Duodenal mucosa (tissue), 2 donors: ENCODE measurements around the gene METAP1D.

Experiments used
- H3K27ac ChIP-seq: one replicate; pipeline ENCODE4 v1.7.0; 2013; ENCODE audit warnings: low read depth, low read length
- H3K27me3 ChIP-seq, 2 donors: one replicate each; pipeline ENCODE4 v1.7.0; 2013; ENCODE audit warnings: low read length in 2 of 2, control low read depth in 1 of 2; ENCODE audit not compliant: insufficient read depth in 2 of 2, control insufficient read depth in 1 of 2
- H3K36me3 ChIP-seq, 2 donors: one replicate each; pipeline ENCODE4 v1.7.0; 2013; ENCODE audit warnings: low read length in 2 of 2, control low read depth in 1 of 2; ENCODE audit not compliant: insufficient read depth in 2 of 2, control insufficient read depth in 1 of 2
- H3K4me1 ChIP-seq, 2 donors: one replicate each; pipeline ENCODE4 v1.7.0; 2013; ENCODE audit warnings: low read length in 2 of 2, control low read depth in 1 of 2; ENCODE audit not compliant: insufficient read depth in 2 of 2, control insufficient read depth in 1 of 2
- H3K4me3 ChIP-seq, 2 donors: one replicate each; pipeline ENCODE4 v1.7.0; 2013; ENCODE audit warnings: low read length in 2 of 2, low read depth in 1 of 2
- H3K9ac ChIP-seq, 2 donors: one replicate each; pipeline ENCODE4 v1.7.0; 2013; ENCODE audit warnings: low read length in 2 of 2, low read depth in 1 of 2
- H3K9me3 ChIP-seq, 2 donors: one replicate each; pipeline ENCODE4 v1.7.0; 2013; ENCODE audit warnings: low read length in 2 of 2, control low read depth in 1 of 2; ENCODE audit not compliant: control insufficient read depth in 1 of 2

The METAP1D gene

GRCh38 chr2:172013396-172013795 is 13.6 kb downstream of the METAP1D start:
- Histone ChIP-seq H3K9me3 (no peaks in the 10 kb centered on the region), H3K4me1 (no peaks in the 10 kb centered on the region), H3K4me3 (no peak overlapping the region), H3K9ac (no peak overlapping the region), H3K27ac (no peak overlapping the region), H3K27me3 (no peaks in the 10 kb centered on the region), H3K36me3 (no peaks in the 10 kb centered on the region)

- H3K36me3 ChIP-seq, result no peaks in the 10 kb centered on the region
- H3K9me3 ChIP-seq, result no peaks in the 10 kb centered on the region
- H3K27ac ChIP-seq, result no peak overlapping the region
- no peaks in the 10 kb centered on the region for H3K27me3 ChIP-seq
- H3K4me1 ChIP-seq, result peaks cover 0 to 8% of the 10 kb centered on the region in 2 donors
- H3K9ac ChIP-seq, result no peak overlapping the region
- H3K4me3 ChIP-seq, result no peak overlapping the region
These were observed 21.6 kb downstream of the METAP1D start for GRCh38 chr2:172021074-172021931.

GRCh38 chr2:172021955-172022354 is 22.2 kb downstream of the METAP1D start:
- no peaks in the 10 kb centered on the region for H3K36me3 ChIP-seq
- no peaks in the 10 kb centered on the region for H3K27me3 ChIP-seq
- no peaks in the 10 kb centered on the region for H3K9me3 ChIP-seq
- H3K27ac ChIP-seq, result no peak overlapping the region
- H3K4me3 ChIP-seq, result no peak overlapping the region
- H3K4me1 ChIP-seq, result peaks cover 0 to 8% of the 10 kb centered on the region in 2 donors
- H3K9ac ChIP-seq, result no peak overlapping the region

- no peaks in the 10 kb centered on the region for H3K4me1 ChIP-seq
- H3K4me3 ChIP-seq, result no peak overlapping the region
- H3K9me3 ChIP-seq, result no peaks in the 10 kb centered on the region
- no peaks in the 10 kb centered on the region for H3K27me3 ChIP-seq
- H3K9ac ChIP-seq, result no peak overlapping the region
- H3K27ac ChIP-seq, result no peak overlapping the region
- no peaks in the 10 kb centered on the region for H3K36me3 ChIP-seq
These were observed 31.8 kb downstream of the METAP1D start for GRCh38 chr2:172031536-172031935.

GRCh38 chr2:172038121-172038520 is 38.4 kb downstream of the METAP1D start:
- Histone ChIP-seq H3K9ac (no peak overlapping the region), H3K9me3 (no peaks in the 10 kb centered on the region), H3K36me3 (no peaks in the 10 kb centered on the region), H3K4me1 (no peaks in the 10 kb centered on the region), H3K4me3 (no peak overlapping the region), H3K27ac (no peak overlapping the region), H3K27me3 (no peaks in the 10 kb centered on the region)

- H3K4me1 ChIP-seq, result no peaks in the 10 kb centered on the region
These were observed 38.9 kb downstream of the METAP1D start for GRCh38 chr2:172038604-172039003.

GRCh38 chr2:172039011-172039704 is 39.4 kb downstream of the METAP1D start:
- Histone ChIP-seq H3K9me3 (no peaks in the 10 kb centered on the region), H3K4me1 (no peaks in the 10 kb centered on the region), H3K27ac (no peak overlapping the region), H3K27me3 (no peaks in the 10 kb centered on the region), H3K9ac (no peak overlapping the region), H3K36me3 (no peaks in the 10 kb centered on the region), H3K4me3 (no peak overlapping the region)

More at GRCh38 chr2:172038604-172039003, 38.9 kb downstream of the METAP1D start:
- H3K9ac ChIP-seq, result no peak overlapping the region
- no peaks in the 10 kb centered on the region for H3K36me3 ChIP-seq
- no peak overlapping the region for H3K4me3 ChIP-seq
- H3K27me3 ChIP-seq, result no peaks in the 10 kb centered on the region
- no peak overlapping the region for H3K27ac ChIP-seq
- H3K9me3 ChIP-seq, result no peaks in the 10 kb centered on the region

- Histone ChIP-seq H3K9me3 (no peaks in the 10 kb centered on the region), H3K9ac (no peak overlapping the region), H3K27me3 (no peaks in the 10 kb centered on the region), H3K4me3 (no peak overlapping the region), H3K4me1 (no peaks in the 10 kb centered on the region), H3K36me3 (no peaks in the 10 kb centered on the region), H3K27ac (no peak overlapping the region)
These were observed 40.6 kb downstream of the METAP1D start for GRCh38 chr2:172040311-172040710.

- Histone ChIP-seq H3K36me3 (no peaks in the 10 kb centered on the region), H3K9ac (no peak overlapping the region), H3K27ac (no peak overlapping the region), H3K9me3 (no peaks in the 10 kb centered on the region), H3K4me3 (no peak overlapping the region), H3K27me3 (no peaks in the 10 kb centered on the region), H3K4me1 (no peaks in the 10 kb centered on the region)
These were observed 46.4 kb downstream of the METAP1D start for GRCh38 chr2:172046080-172046678.
